Right cardiac atrium (tissue), 5 donors: Measurements from ENCODE around the gene KCNH3. TPM values are rescaled to one million over a fixed set of nuclear protein-coding genes. Genes with fewer than 3 reads are reported as not detected.

Experiments
- ATAC-seq, 2 donors: fragments of 200-7000 bp; cut with Tn5 transposase; one replicate each; pipeline versions ENCODE4 v1.8.0 to v1.9.1; 2020; ENCODE audit warnings: moderate library complexity in 2 of 2, mild to moderate bottlenecking in 1 of 2
- DNase-seq, 3 donors: peaks; one replicate each; pipeline ENCODE4 v3.0.0-alpha.2; 2020
- H3K27ac ChIP-seq: one replicate; pipeline ENCODE4 v1.5.1; 2013; ENCODE audit warnings: mild to moderate bottlenecking, low read length, control low read depth, moderate library complexity
- H3K27me3 ChIP-seq: one replicate; pipeline ENCODE4 v1.6.1; 2013; ENCODE audit not compliant: control insufficient read depth, insufficient read depth
- H3K4me1 ChIP-seq: one replicate; pipeline ENCODE4 v1.6.1; 2013; ENCODE audit warnings: low read length; ENCODE audit not compliant: control insufficient read depth, insufficient read depth
- H3K4me3 ChIP-seq: one replicate; pipeline ENCODE4 v1.5.1; 2013; ENCODE audit warnings: low read length, control low read depth
- H3K9me3 ChIP-seq: one replicate; pipeline ENCODE4 v1.6.1; 2013; ENCODE audit warnings: low read length; ENCODE audit not compliant: control insufficient read depth
- WGBS: extraction: QIAGEN DNeasy Blood & Tissue Kit; methylation state at CpG from one replicate; pipeline ENCODE4 v1.1.7; 2013; 5-methylcytosine and 5-hydroxymethylcytosine counted together
- intact Hi-C, 4 donors: fragments of 100-400 bp; cut with DNase I; formaldehyde crosslinking; loops; one replicate each; pipeline versions ENCODE4 v1.11.0 to v1.14.0; 2022 to 2023
- polyA plus RNA-seq: library from polyadenylated mRNA; stranded (reverse); fragments of 200-250 nt; gene quantifications from one replicate; pipeline ENCODE4 v1.2.3, GENCODE V29; 2013
- total RNA-seq, 4 donors: library from RNA; stranded (reverse); fragmentation: NEBNext Ultra II Directional; extraction: Animal tissue kit (Norgen Biotek cat#: 25700); gene quantifications; one replicate each; pipeline ENCODE4 v1.2.1, GENCODE V29; 2021
- donor health status: healthy with polysubstance abuse.
- donor health status: DM: no; HTN: yes; CAD: no.
- donor health status: DM: no; HTN: no; CAD: no.
- donor health status: DM: no; HTN: yes; CAD: no; lungs with severe emphysema.
- donor health status: DM: yes; HTN: yes; CAD: no.

The KCNH3 gene
- total and polyA plus RNA-seq, 5 donors: 0.75 to 4.4 (median 1.4) TPM

GRCh38 chr12:49540229-49541139 lies 1.7 kb downstream of the KCNH3 start:
- Histone ChIP-seq H3K9me3 (no peaks in the 10 kb centered on the region), H3K4me3 (no peak overlapping the region), H3K27ac (no peak overlapping the region), H3K27me3 (no peaks in the 10 kb centered on the region), H3K4me1 (no peaks in the 10 kb centered on the region)
- no peak for DNase-seq
- WGBS: 76% methylated on average over 21 of the region's 21 CpGs
- no peak for ATAC-seq
- intact Hi-C loops: no loop called here

GRCh38 chr12:49541140-49541861 lies 2.5 kb downstream of the KCNH3 start:
- no peak overlapping the region for H3K4me3 ChIP-seq
- no peak overlapping the region for H3K27ac ChIP-seq
- H3K9me3 ChIP-seq: no peaks in the 10 kb centered on the region
- ATAC-seq (no peak), DNase-seq (no peak)
- H3K27me3 ChIP-seq: no peaks in the 10 kb centered on the region
- WGBS: 83% methylated on average over 18 of the region's 18 CpGs
- intact Hi-C loops: no loop called here
- no peaks in the 10 kb centered on the region for H3K4me1 ChIP-seq

- no peaks in the 10 kb centered on the region for H3K9me3 ChIP-seq
- intact Hi-C loops: no loop called here
- no peak overlapping the region for H3K4me3 ChIP-seq
- WGBS: 84% methylated on average over 7 of the region's 7 CpGs
- ATAC-seq (no peak), DNase-seq (no peak)
- H3K27me3 ChIP-seq: no peaks in the 10 kb centered on the region
- H3K4me1 ChIP-seq: no peaks in the 10 kb centered on the region
- H3K27ac ChIP-seq: no peak overlapping the region
Measured at GRCh38 chr12:49541911-49542505, 3.2 kb downstream of the KCNH3 start.

- DNase-seq (no peak), ATAC-seq (no peak)
- H3K4me1 ChIP-seq: no peaks in the 10 kb centered on the region
- H3K9me3 ChIP-seq: no peaks in the 10 kb centered on the region
- WGBS: 96% methylated on average over 15 of the region's 15 CpGs
- intact Hi-C loops: no loop called here
- no peak overlapping the region for H3K4me3 ChIP-seq
- no peak overlapping the region for H3K27ac ChIP-seq
- H3K27me3 ChIP-seq: no peaks in the 10 kb centered on the region
Measured at GRCh38 chr12:49542592-49543160, 3.8 kb downstream of the KCNH3 start.

GRCh38 chr12:49543221-49543913 lies 4.5 kb downstream of the KCNH3 start:
- WGBS: 66% methylated on average over 20 of the region's 20 CpGs
- no peaks in the 10 kb centered on the region for H3K27me3 ChIP-seq
- no peak overlapping the region for H3K4me3 ChIP-seq
- DNase-seq: no peak
- no peak overlapping the region for H3K27ac ChIP-seq
- peaks cover under 1% of the 10 kb centered on the region for H3K4me1 ChIP-seq
- no peaks in the 10 kb centered on the region for H3K9me3 ChIP-seq
- intact Hi-C loops: no loop called here
- ATAC-seq: no peak

GRCh38 chr12:49543914-49544815 lies 5.3 kb downstream of the KCNH3 start:
- WGBS: 25% methylated on average over 39 of the region's 39 CpGs
- H3K9me3 ChIP-seq: no peaks in the 10 kb centered on the region

GRCh38 chr12:49545815-49546214 lies 7.0 kb downstream of the KCNH3 start:
- no peaks in the 10 kb centered on the region for H3K27me3 ChIP-seq
- peaks cover 4% of the 10 kb centered on the region for H3K4me1 ChIP-seq
- 80% methylated on average over 4 of the region's 4 CpGs for WGBS
- ATAC-seq (no peak), DNase-seq (no peak)
- no peaks in the 10 kb centered on the region for H3K9me3 ChIP-seq
- intact Hi-C loops: no loop called here
- no peak overlapping the region for H3K4me3 ChIP-seq
- H3K27ac ChIP-seq: no peak overlapping the region

More at GRCh38 chr12:49543914-49544815, 5.3 kb downstream of the KCNH3 start:
- Histone ChIP-seq H3K4me1 (peaks cover 4% of the 10 kb centered on the region), H3K27me3 (no peaks in the 10 kb centered on the region), H3K27ac (no peak overlapping the region), H3K4me3 (no peak overlapping the region)
- intact Hi-C loops: no loop called here
- ATAC-seq: no peak
- no peak for DNase-seq

GRCh38 chr12:49546481-49546880 lies 7.7 kb downstream of the KCNH3 start:
- DNase-seq: no peak
- H3K27me3 ChIP-seq: no peaks in the 10 kb centered on the region
- peaks cover 4% of the 10 kb centered on the region for H3K4me1 ChIP-seq

GRCh38 chr12:49547090-49547690 lies 8.4 kb downstream of the KCNH3 start:
- ATAC-seq (no peak), DNase-seq (no peak)
- intact Hi-C loops: no loop called here
- Histone ChIP-seq H3K27me3 (no peaks in the 10 kb centered on the region), H3K4me1 (peaks cover 4% of the 10 kb centered on the region), H3K27ac (no peak overlapping the region), H3K4me3 (no peak overlapping the region), H3K9me3 (no peaks in the 10 kb centered on the region)
- WGBS: 86% methylated on average over 7 of the region's 7 CpGs

More at GRCh38 chr12:49546481-49546880, 7.7 kb downstream of the KCNH3 start:
- intact Hi-C loops: no loop called here
- Histone ChIP-seq H3K9me3 (no peaks in the 10 kb centered on the region), H3K4me3 (no peak overlapping the region), H3K27ac (no peak overlapping the region)
- no peak for ATAC-seq
- WGBS: 79% methylated on average over 3 of the region's 3 CpGs
